Common myeloid progenitor, CD34-positive (primary cell): Measurements from ENCODE around the gene TPGS1.

Experiments used
- CTCF ChIA-PET: fragments of 350-600 bp; sonication (Branson Sonifier 250); formaldehyde crosslinking; loops from one replicate; lab custom pipeline; 2021; ENCODE audit warnings: antibody characterized with exemption; lab: Charles Lee
- POLR2A ChIA-PET: fragments of 350-600 bp; sonication (Branson Sonifier 250); formaldehyde crosslinking; loops from one replicate; lab custom pipeline; 2021; ENCODE audit warnings: antibody characterized with exemption; lab: Charles Lee
- DNase-seq, 3 donors: peaks; one replicate each; pipeline versions ENCODE4 v3.0.0 to v3.0.0-alpha.2; 2013
- H3K27ac ChIP-seq, 2 experiments: 1 replicate in 1 of 2; 2 replicates in 1 of 2; pipeline ENCODE4 v1.7.0; 2013; ENCODE audit warnings: inconsistent platforms in 2 of 2, low read length in 2 of 2, mild to moderate bottlenecking in 2 of 2, low read depth in 1 of 2, moderate library complexity in 1 of 2; ENCODE audit not compliant: severe bottlenecking in 2 of 2, insufficient read depth in 1 of 2, poor library complexity in 1 of 2
- H3K27me3 ChIP-seq, 5 experiments: replicated peaks in 2 of 5; 1 replicate in 3 of 5; 2 replicates in 2 of 5; pipeline versions ENCODE4 v1.6.1 to v1.7.0; 2013; ENCODE audit warnings: low read length in 4 of 5, mild to moderate bottlenecking in 2 of 5, moderate library complexity in 2 of 5, inconsistent platforms in 1 of 5; ENCODE audit not compliant: insufficient read depth in 5 of 5, control insufficient read depth in 4 of 5
- H3K36me3 ChIP-seq, 4 experiments: 1 replicate in 2 of 4; 2 replicates in 2 of 4; pipeline versions ENCODE4 v1.6.1 to v1.7.0; 2013; ENCODE audit warnings: low read length in 3 of 4, control low read depth in 1 of 4, mild to moderate bottlenecking in 1 of 4; ENCODE audit not compliant: control insufficient read depth in 4 of 4, insufficient read depth in 4 of 4
- H3K4me1 ChIP-seq, 4 experiments: 1 replicate in 3 of 4; 2 replicates in 1 of 4; pipeline versions ENCODE4 v1.6.1 to v1.7.1; 2013; ENCODE audit warnings: low read length in 3 of 4, mild to moderate bottlenecking in 3 of 4, control low read depth in 1 of 4, inconsistent platforms in 1 of 4, moderate library complexity in 1 of 4; ENCODE audit not compliant: control insufficient read depth in 4 of 4, insufficient read depth in 4 of 4; ENCODE audit errors: control extremely low read depth in 1 of 4
- H3K4me3 ChIP-seq, 7 experiments: 1 replicate in 4 of 7; 2 replicates in 3 of 7; pipeline versions ENCODE4 v1.5.1 to v1.7.0; 2013; ENCODE audit warnings: mild to moderate bottlenecking in 7 of 7, low read length in 6 of 7, moderate library complexity in 6 of 7, inconsistent platforms in 2 of 7, low read depth in 2 of 7, control low read depth in 1 of 7; ENCODE audit not compliant: insufficient read depth in 4 of 7, control insufficient read depth in 1 of 7; ENCODE audit errors: extremely low read depth in 1 of 7
- H3K9me3 ChIP-seq, 5 experiments: 1 replicate in 4 of 5; 2 replicates in 1 of 5; pipeline versions ENCODE4 v1.6.1 to v1.7.1; 2013; ENCODE audit warnings: low read length in 4 of 5, mild to moderate bottlenecking in 2 of 5, inconsistent platforms in 1 of 5, low read depth in 1 of 5, moderate library complexity in 1 of 5; ENCODE audit not compliant: control insufficient read depth in 4 of 5, insufficient read depth in 2 of 5; ENCODE audit errors: control extremely low read depth in 1 of 5
- WGBS: methylation state at CpG from one replicate; pipeline ENCODE4 v1.1.5; 2013; ENCODE audit not compliant: insufficient coverage; 5-methylcytosine and 5-hydroxymethylcytosine counted together

The TPGS1 gene

GRCh38 chr19:524062-524674 is 16.9 kb downstream of the TPGS1 start:
- Histone ChIP-seq H3K4me3 (no peak overlapping the region), H3K27me3 (peaks cover 0 to 8% (median 0%) of the 10 kb centered on the region in 5 experiments), H3K36me3 (peaks cover 0 to 3% (median 0%) of the 10 kb centered on the region in 4 experiments), H3K27ac (no peak overlapping the region), H3K9me3 (peaks cover 0 to 13% (median 8%) of the 10 kb centered on the region in 5 experiments), H3K4me1 (peaks cover 0 to 1% (median 0%) of the 10 kb centered on the region in 4 experiments)
- ChIA-PET POLR2A (no interaction called here), CTCF (interaction anchor here (1.6 kb wide), 1 partner anchor 14 kb away, joined by 5 read pairs; no protein-coding TSS in a partner anchor)
- 92% methylated on average over 23 of the region's 29 CpGs for WGBS
- no peak for DNase-seq

GRCh38 chr19:525029-525428 is 17.7 kb downstream of the TPGS1 start:
- peaks cover 0 to 13% (median 7%) of the 10 kb centered on the region in 5 experiments for H3K9me3 ChIP-seq
- POLR2A ChIA-PET: no interaction called here
- peaks cover 0 to 5% (median 0%) of the 10 kb centered on the region in 5 experiments for H3K27me3 ChIP-seq
- H3K4me1 ChIP-seq: no peaks in the 10 kb centered on the region
- WGBS: 77% methylated on average over 13 of the region's 18 CpGs
- no peak for DNase-seq
- no peaks in the 10 kb centered on the region for H3K36me3 ChIP-seq
- H3K4me3 ChIP-seq: no peak overlapping the region
- no peak overlapping the region for H3K27ac ChIP-seq
- CTCF ChIA-PET: interaction anchor here (1.6 kb wide), 1 partner anchor 14 kb away, joined by 5 read pairs; no protein-coding TSS in a partner anchor

- no peak for DNase-seq
- WGBS: 61% methylated on average over 13 of the region's 13 CpGs
- H3K27ac ChIP-seq: no peak overlapping the region
- peaks cover 0 to 8% (median 5%) of the 10 kb centered on the region in 4 experiments for H3K4me1 ChIP-seq
- ChIA-PET CTCF (interaction anchor here (0.8 kb wide), 1 partner anchor 15 kb away, joined by 4 read pairs; no protein-coding TSS in a partner anchor), POLR2A (no interaction called here)
- H3K27me3 ChIP-seq: peaks cover 0 to 5% (median 0%) of the 10 kb centered on the region in 5 experiments
- no peak overlapping the region for H3K4me3 ChIP-seq
- no peaks in the 10 kb centered on the region for H3K36me3 ChIP-seq
- H3K9me3 ChIP-seq: peaks cover 0 to 13% (median 7%) of the 10 kb centered on the region in 5 experiments
These were observed 18.6 kb downstream of the TPGS1 start for GRCh38 chr19:525857-526419.

GRCh38 chr19:530134-531008 is 23.1 kb downstream of the TPGS1 start:
- H3K36me3 ChIP-seq: peaks cover 0 to 4% (median 0%) of the 10 kb centered on the region in 4 experiments
- H3K9me3 ChIP-seq: no peaks in the 10 kb centered on the region
- WGBS: 85% methylated on average over 28 of the region's 38 CpGs
- H3K27ac ChIP-seq: peak overlapping the region in 1 of 2 experiments; percentile 77
- DNase-seq: no peak
- ChIA-PET POLR2A (interaction anchor here (0.7 to 1.9 kb wide), 2 partner anchors 10 to 20 kb away, joined by 6 to 10 read pairs; no protein-coding TSS in a partner anchor), CTCF (interaction anchor here (0.7 to 6.0 kb wide), 3 partner anchors 12 to 24 kb away, joined by 3 to 56 read pairs (median 3); no protein-coding TSS in a partner anchor)
- peaks cover 0 to 2% (median 0%) of the 10 kb centered on the region in 5 experiments for H3K27me3 ChIP-seq
- peak overlapping the region; percentile 71 to 90 (median 87) for H3K4me3 ChIP-seq
- H3K4me1 ChIP-seq: peaks cover 0 to 28% (median 22%) of the 10 kb centered on the region in 4 experiments

GRCh38 chr19:531009-531752 is 23.9 kb downstream of the TPGS1 start:
- peaks cover 0 to 28% (median 22%) of the 10 kb centered on the region in 4 experiments for H3K4me1 ChIP-seq
- no peaks in the 10 kb centered on the region for H3K9me3 ChIP-seq
- DNase-seq: peak; percentile 83 to 94 (median 94)
- ChIA-PET POLR2A (interaction anchor here (0.6 to 1.9 kb wide), 3 partner anchors 20 to 55 kb away, joined by 3 to 10 read pairs (median 5); partner anchors contain the start of gene BSG), CTCF (interaction anchor here (0.7 to 6.0 kb wide), 4 partner anchors 12 to 25 kb away, joined by 3 to 56 read pairs (median 4); partner anchors contain the start of gene TPGS1)
- peaks cover 0 to 2% (median 0%) of the 10 kb centered on the region in 5 experiments for H3K27me3 ChIP-seq
- WGBS: 0% methylated on average over 84 of the region's 103 CpGs
- peak overlapping the region; percentile 72 to 90 (median 87) for H3K4me3 ChIP-seq
- H3K27ac ChIP-seq: peak overlapping the region; percentile 40 to 77
- peaks cover 0 to 12% (median 4%) of the 10 kb centered on the region in 4 experiments for H3K36me3 ChIP-seq
